ENCODE measurements around the gene GFRA4. TPM values are rescaled to one million over a fixed set of nuclear protein-coding genes. Genes with fewer than 3 reads are reported as not detected.

GFRA4 gene
- total and polyA plus RNA-seq, 2 donors (not counting 3 experiments of a cell fraction or from before 2014, with no cell fraction given) = not detected

- DNase-seq (ENCODE audit: low read depth, low spot score) (no peak), FAIRE-seq (no peak)
- Histone ChIP-seq H2AFZ (ENCODE audit: low read depth, low read length) (no peak overlapping the region), H3K9ac (replicated peaks; ENCODE audit: extremely low read depth, insufficient read depth, low read length) (no peak overlapping the region), H3K27me3 (ENCODE audit: control insufficient read depth in 2 of 2, insufficient read depth in 2 of 2, low read length in 2 of 2) (no peaks in the 10 kb centered on the region), H3K27ac (ENCODE audit: insufficient read depth, low read depth, low read length) (no peak overlapping the region), H3K36me3 (ENCODE audit: control insufficient read depth in 2 of 2, extremely low read depth in 1 of 2, insufficient read depth in 2 of 2, low read length in 2 of 2) (no peaks in the 10 kb centered on the region), H3K9me3 (replicated peaks; ENCODE audit: control insufficient read depth, insufficient read depth, low read length) (no peaks in the 10 kb centered on the region), H3K79me2 (ENCODE audit: control insufficient read depth, insufficient read depth, low read length) (no peaks in the 10 kb centered on the region), H3K4me1 (ENCODE audit: control insufficient read depth, extremely low read depth, insufficient read depth, low read length) (no peaks in the 10 kb centered on the region), H3K9me1 (replicated peaks; ENCODE audit: control insufficient read depth, extremely low read depth, insufficient read depth, low read length) (no peaks in the 10 kb centered on the region), H3K4me3 (replicated peaks in 1 of 3; ENCODE audit: insufficient read depth in 1 of 3, low read depth in 1 of 3, low read length in 3 of 3) (no peak overlapping the region), H3K4me2 (ENCODE audit: insufficient read depth, low read length) (no peak overlapping the region), H4K20me1 (replicated peaks; ENCODE audit: control insufficient read depth, extremely low read depth, insufficient read depth, low read length) (no peaks in the 10 kb centered on the region)
- POLR2A ChIA-PET = no interaction called here
- TF ChIP-seq POLR2A (IDR thresholded peaks at IDR 0.05; ENCODE audit: low read depth, low read length) (no peak), MAX (IDR thresholded peaks at IDR 0.05; ENCODE audit: insufficient read depth, insufficient read length) (no peak), FOS (IDR thresholded peaks at IDR 0.05; ENCODE audit: borderline replicate concordance, insufficient read depth, low read length) (no peak), POLR2AphosphoS5 (IDR thresholded peaks at IDR 0.05; ENCODE audit: insufficient read depth, low read depth, low read length) (no peak), MYC (IDR thresholded peaks at IDR 0.05; ENCODE audit: low read depth, low read length) (no peak), GATA2 (IDR thresholded peaks at IDR 0.05; ENCODE audit: insufficient read depth, insufficient read length, low read depth, low read length) (no peak), JUN (IDR thresholded peaks at IDR 0.05; ENCODE audit: borderline replicate concordance, insufficient read depth, insufficient read length, low read depth) (no peak), CTCF (IDR thresholded peaks at IDR 0.05; ENCODE audit: extremely low read depth in 1 of 2, insufficient read depth in 1 of 2, low read depth in 1 of 2, low read length in 2 of 2) (no peak), EZH2 (IDR thresholded peaks at IDR 0.05; ENCODE audit: borderline replicate concordance, low read depth, low read length, severe bottlenecking) (no peak)
- dilution Hi-C loops (cut with MboI; ENCODE audit: extremely low pct_ligation_motif_present, low sequenced_read_pairs) (no loop called here), intact Hi-C loops (cut with micrococcal nuclease) (no loop called here)
- CTCF ChIA-PET = interaction anchor here (0.8 to 12.6 kb wide), 5 partner anchors 8 to 22 kb away, joined by 3 to 112 read pairs (median 23); no protein-coding TSS in a partner anchor
- no TSS peak for BruUV-seq (replicated peaks)
These were observed 31.7 kb upstream of the GFRA4 start for GRCh38 chr20:3694864-3695263.

Measured in endothelial cell of umbilical vein (primary cell).